Activated CD8-positive, alpha-beta T cell treated with anti-CD3 and anti-CD28 coated beads, Interleukin-2, amount 10 ng/mL, durations not matched to agents 7 days and 5 days (primary cell): ENCODE data around the gene XDH. TPM values are rescaled to one million over a fixed set of nuclear protein-coding genes. Genes with fewer than 3 reads are reported as not detected.

Experiments used
- ATAC-seq: fragments of 150-1000 bp; cut with Tn5 transposase; one replicate; pipeline ENCODE4 v1.10.0; 2021; ENCODE audit warnings: moderate library complexity
- CTCF ChIA-PET: fragments of 350-600 bp; sonication (Branson Sonifier 250); formaldehyde crosslinking; loops from one replicate; lab custom pipeline; 2021; ENCODE audit warnings: antibody characterized with exemption; lab: Charles Lee
- POLR2A ChIA-PET: fragments of 350-600 bp; sonication (Branson Sonifier 250); formaldehyde crosslinking; loops from one replicate; lab custom pipeline; 2021; ENCODE audit warnings: antibody characterized with exemption; lab: Charles Lee
- DNase-seq: peaks from one replicate; pipeline ENCODE4 v3.0.0-alpha.2; 2020
- H3K27ac Mint-ChIP-seq: one replicate; pipeline ENCODE4 v1.8.0; 2021; ENCODE audit warnings: mild to moderate bottlenecking, mixed read lengths
- H3K27me3 Mint-ChIP-seq: one replicate; pipeline ENCODE4 v1.8.0; 2021; ENCODE audit warnings: low read depth, mixed read lengths
- H3K36me3 Mint-ChIP-seq: one replicate; pipeline ENCODE4 v1.8.0; 2021; ENCODE audit warnings: low read depth, mixed read lengths
- H3K4me1 Mint-ChIP-seq: one replicate; pipeline ENCODE4 v1.8.0; 2021; ENCODE audit warnings: low read depth, mixed read lengths
- H3K4me3 Mint-ChIP-seq: one replicate; pipeline ENCODE4 v1.8.0; 2021; ENCODE audit warnings: mild to moderate bottlenecking, mixed read lengths
- H3K9me3 Mint-ChIP-seq: one replicate; pipeline ENCODE4 v1.8.0; 2022; ENCODE audit warnings: mixed read lengths; ENCODE audit not compliant: insufficient read depth
- total RNA-seq, 2 experiments: library from RNA; stranded (reverse); gene quantifications; one replicate each; pipeline ENCODE4 v1.2.3, GENCODE V29; 2021

The XDH gene
- total RNA-seq, 2 experiments from 2014 or later, result not detected

GRCh38 chr2:31380243-31380642, 34.3 kb downstream of the XDH start:
- ChIA-PET POLR2A (no interaction called here), CTCF (no interaction called here)
- DNase-seq, result no peak
- no peak overlapping the region for H3K27ac Mint-ChIP-seq
- no peaks in the 10 kb centered on the region for H3K36me3 Mint-ChIP-seq
- H3K9me3 Mint-ChIP-seq, result no peaks in the 10 kb centered on the region
- H3K4me1 Mint-ChIP-seq, result peaks cover 35% of the 10 kb centered on the region
- no peaks in the 10 kb centered on the region for H3K27me3 Mint-ChIP-seq
- ATAC-seq, result no peak
- H3K4me3 Mint-ChIP-seq, result no peak overlapping the region

- ChIA-PET POLR2A (no interaction called here), CTCF (no interaction called here)
- Mint-ChIP-seq H3K9me3 (no peaks in the 10 kb centered on the region), H3K27ac (no peak overlapping the region), H3K36me3 (no peaks in the 10 kb centered on the region), H3K27me3 (no peaks in the 10 kb centered on the region), H3K4me3 (no peak overlapping the region), H3K4me1 (peaks cover 33% of the 10 kb centered on the region)
- DNase-seq (no peak), ATAC-seq (no peak)
Observed at GRCh38 chr2:31379747-31380146, 34.8 kb downstream of the XDH start.

- ATAC-seq (no peak), DNase-seq (no peak)
- H3K9me3 Mint-ChIP-seq, result no peaks in the 10 kb centered on the region
- peaks cover 25% of the 10 kb centered on the region for H3K4me1 Mint-ChIP-seq
- H3K4me3 Mint-ChIP-seq, result no peak overlapping the region
- H3K27me3 Mint-ChIP-seq, result no peaks in the 10 kb centered on the region
- ChIA-PET POLR2A (no interaction called here), CTCF (no interaction called here)
- no peaks in the 10 kb centered on the region for H3K36me3 Mint-ChIP-seq
- no peak overlapping the region for H3K27ac Mint-ChIP-seq
Observed at GRCh38 chr2:31378791-31379501, 35.6 kb downstream of the XDH start.

- CTCF ChIA-PET, result no interaction called here
- no peak overlapping the region for H3K27ac Mint-ChIP-seq
- no peak for ATAC-seq
Observed at GRCh38 chr2:31378389-31378788, 36.2 kb downstream of the XDH start.

GRCh38 chr2:31373127-31373526, 41.4 kb downstream of the XDH start:
- Mint-ChIP-seq H3K27ac (no peak overlapping the region), H3K27me3 (no peaks in the 10 kb centered on the region), H3K4me3 (no peak overlapping the region), H3K36me3 (no peaks in the 10 kb centered on the region), H3K4me1 (no peaks in the 10 kb centered on the region), H3K9me3 (no peaks in the 10 kb centered on the region)
- no peak for DNase-seq
- no peak for ATAC-seq
- POLR2A ChIA-PET, result interaction anchor here (0.6 kb wide), 1 partner anchor 474 kb away, joined by 3 read pairs; no protein-coding TSS in a partner anchor
- CTCF ChIA-PET, result no interaction called here

More at GRCh38 chr2:31378389-31378788, 36.2 kb downstream of the XDH start:
- H3K36me3 Mint-ChIP-seq, result no peaks in the 10 kb centered on the region
- no peaks in the 10 kb centered on the region for H3K27me3 Mint-ChIP-seq
- POLR2A ChIA-PET, result no interaction called here
- DNase-seq, result no peak
- H3K9me3 Mint-ChIP-seq, result no peaks in the 10 kb centered on the region
- H3K4me3 Mint-ChIP-seq, result no peak overlapping the region
- H3K4me1 Mint-ChIP-seq, result peaks cover 21% of the 10 kb centered on the region

GRCh38 chr2:31372097-31372496, 42.4 kb downstream of the XDH start:
- Mint-ChIP-seq H3K27ac (no peak overlapping the region), H3K9me3 (no peaks in the 10 kb centered on the region), H3K36me3 (no peaks in the 10 kb centered on the region), H3K27me3 (no peaks in the 10 kb centered on the region), H3K4me3 (no peak overlapping the region), H3K4me1 (no peaks in the 10 kb centered on the region)
- CTCF ChIA-PET, result no interaction called here
- POLR2A ChIA-PET, result no interaction called here
- DNase-seq (no peak), ATAC-seq (no peak)

GRCh38 chr2:31371691-31372090, 42.9 kb downstream of the XDH start:
- POLR2A ChIA-PET, result no interaction called here
- Mint-ChIP-seq H3K4me3 (no peak overlapping the region), H3K4me1 (no peaks in the 10 kb centered on the region), H3K27ac (no peak overlapping the region), H3K9me3 (no peaks in the 10 kb centered on the region), H3K36me3 (no peaks in the 10 kb centered on the region), H3K27me3 (no peaks in the 10 kb centered on the region)
- DNase-seq (no peak), ATAC-seq (no peak)
- CTCF ChIA-PET, result no interaction called here

GRCh38 chr2:31366733-31367132, 47.8 kb downstream of the XDH start:
- no peaks in the 10 kb centered on the region for H3K9me3 Mint-ChIP-seq
- DNase-seq (no peak), ATAC-seq (no peak)
- no peak overlapping the region for H3K4me3 Mint-ChIP-seq
- no peak overlapping the region for H3K27ac Mint-ChIP-seq
- no peaks in the 10 kb centered on the region for H3K36me3 Mint-ChIP-seq
- H3K27me3 Mint-ChIP-seq, result no peaks in the 10 kb centered on the region
- CTCF ChIA-PET, result no interaction called here
- no peaks in the 10 kb centered on the region for H3K4me1 Mint-ChIP-seq
- POLR2A ChIA-PET, result no interaction called here

- no peaks in the 10 kb centered on the region for H3K9me3 Mint-ChIP-seq
- no peak overlapping the region for H3K4me3 Mint-ChIP-seq
- H3K36me3 Mint-ChIP-seq, result no peaks in the 10 kb centered on the region
- no peaks in the 10 kb centered on the region for H3K4me1 Mint-ChIP-seq
- CTCF ChIA-PET, result no interaction called here
- H3K27me3 Mint-ChIP-seq, result peaks cover 5% of the 10 kb centered on the region
- ATAC-seq (no peak), DNase-seq (no peak)
- POLR2A ChIA-PET, result no interaction called here
- H3K27ac Mint-ChIP-seq, result no peak overlapping the region
Observed at GRCh38 chr2:31365834-31366505, 48.6 kb downstream of the XDH start.

- Mint-ChIP-seq H3K9me3 (no peaks in the 10 kb centered on the region), H3K4me1 (no peaks in the 10 kb centered on the region), H3K36me3 (no peaks in the 10 kb centered on the region), H3K27me3 (peaks cover 10% of the 10 kb centered on the region), H3K4me3 (no peak overlapping the region), H3K27ac (no peak overlapping the region)
- DNase-seq, result no peak
- no peak for ATAC-seq
- ChIA-PET POLR2A (interaction anchor here (0.6 kb wide), 1 partner anchor 16 kb away, joined by 3 read pairs; no protein-coding TSS in a partner anchor), CTCF (no interaction called here)
Observed at GRCh38 chr2:31365348-31365747, 49.2 kb downstream of the XDH start.

GRCh38 chr2:31363956-31364750, 50.4 kb downstream of the XDH start:
- H3K27ac Mint-ChIP-seq, result no peak overlapping the region
- peaks cover 11% of the 10 kb centered on the region for H3K27me3 Mint-ChIP-seq
- H3K4me3 Mint-ChIP-seq, result no peak overlapping the region
- ChIA-PET POLR2A (no interaction called here), CTCF (no interaction called here)
- no peak for ATAC-seq
- H3K36me3 Mint-ChIP-seq, result no peaks in the 10 kb centered on the region
- no peaks in the 10 kb centered on the region for H3K9me3 Mint-ChIP-seq
- DNase-seq, result no peak
- H3K4me1 Mint-ChIP-seq, result no peaks in the 10 kb centered on the region

- no peaks in the 10 kb centered on the region for H3K9me3 Mint-ChIP-seq
- H3K27me3 Mint-ChIP-seq, result peaks cover 18% of the 10 kb centered on the region
- H3K27ac Mint-ChIP-seq, result no peak overlapping the region
- ChIA-PET CTCF (no interaction called here), POLR2A (no interaction called here)
- ATAC-seq (no peak), DNase-seq (no peak)
- no peaks in the 10 kb centered on the region for H3K36me3 Mint-ChIP-seq
- no peak overlapping the region for H3K4me3 Mint-ChIP-seq
- H3K4me1 Mint-ChIP-seq, result no peaks in the 10 kb centered on the region
Observed at GRCh38 chr2:31362581-31362980, 52.0 kb downstream of the XDH start.
